ENCODE measurements around the gene NEDD4L. TPM values are rescaled to one million over a fixed set of nuclear protein-coding genes. Genes with fewer than 3 reads are reported as not detected.

Gene NEDD4L
- total RNA-seq, 2 donors from 2014 or later = 149 to 212 TPM

- DNase-seq = no peak
- Histone ChIP-seq H3K4me3 (no peak overlapping the region), H3K9ac (ENCODE audit: low read depth in 2 of 2, low read length in 2 of 2) (no peak overlapping the region), H3K4me1 (no peaks in the 10 kb centered on the region), H3K27ac (no peak overlapping the region), H3K27me3 (no peaks in the 10 kb centered on the region), H3K36me3 (no peaks in the 10 kb centered on the region), H3K9me3 (no peaks in the 10 kb centered on the region)
- no peak for TF ChIP-seq CTCF (IDR thresholded peaks at IDR 0.05)
- intact Hi-C loops (cut with DNase I) = no loop called here
These were observed 108.2 kb downstream of the NEDD4L start for GRCh38 chr18:58152216-58152615.

GRCh38 chr18:58152891-58153290, 108.9 kb downstream of the NEDD4L start:
- H3K4me3 ChIP-seq = no peak overlapping the region
- H3K36me3 ChIP-seq = no peaks in the 10 kb centered on the region
- intact Hi-C loops (cut with DNase I) = no loop called here
- no peak overlapping the region for H3K27ac ChIP-seq
- DNase-seq = no peak
- H3K9me3 ChIP-seq = no peaks in the 10 kb centered on the region
- TF ChIP-seq CTCF (IDR thresholded peaks at IDR 0.05) = no peak
- H3K9ac ChIP-seq (ENCODE audit: low read depth in 2 of 2, low read length in 2 of 2) = no peak overlapping the region
- H3K27me3 ChIP-seq = no peaks in the 10 kb centered on the region
- no peaks in the 10 kb centered on the region for H3K4me1 ChIP-seq

GRCh38 chr18:58156516-58156915, 112.5 kb downstream of the NEDD4L start:
- no peaks in the 10 kb centered on the region for H3K27me3 ChIP-seq
- no peak overlapping the region for H3K27ac ChIP-seq
- H3K9ac ChIP-seq (ENCODE audit: low read depth in 2 of 2, low read length in 2 of 2) = no peak overlapping the region
- TF ChIP-seq CTCF (IDR thresholded peaks at IDR 0.05) = no peak
- H3K36me3 ChIP-seq = no peaks in the 10 kb centered on the region
- no peak overlapping the region for H3K4me3 ChIP-seq
- peaks cover 5% of the 10 kb centered on the region for H3K4me1 ChIP-seq
- H3K9me3 ChIP-seq = no peaks in the 10 kb centered on the region
- DNase-seq = no peak
- intact Hi-C loops (cut with DNase I) = no loop called here

- H3K36me3 ChIP-seq = no peaks in the 10 kb centered on the region
- no peak for DNase-seq
- peaks cover 5% of the 10 kb centered on the region for H3K4me1 ChIP-seq
- TF ChIP-seq CTCF (IDR thresholded peaks at IDR 0.05) = no peak
- no peaks in the 10 kb centered on the region for H3K27me3 ChIP-seq
- H3K9me3 ChIP-seq = no peaks in the 10 kb centered on the region
- no peak overlapping the region for H3K27ac ChIP-seq
- intact Hi-C loops (cut with DNase I) = no loop called here
- H3K4me3 ChIP-seq = no peak overlapping the region
- H3K9ac ChIP-seq (ENCODE audit: low read depth in 2 of 2, low read length in 2 of 2) = no peak overlapping the region
These were observed 113.2 kb downstream of the NEDD4L start for GRCh38 chr18:58157237-58157636.

GRCh38 chr18:58158008-58158407, 114.0 kb downstream of the NEDD4L start:
- intact Hi-C loops (cut with DNase I) = no loop called here
- Histone ChIP-seq H3K9me3 (no peaks in the 10 kb centered on the region), H3K27ac (no peak overlapping the region), H3K27me3 (no peaks in the 10 kb centered on the region), H3K9ac (ENCODE audit: low read depth in 2 of 2, low read length in 2 of 2) (no peak overlapping the region), H3K4me3 (no peak overlapping the region), H3K36me3 (no peaks in the 10 kb centered on the region), H3K4me1 (peaks cover 5% of the 10 kb centered on the region)
- DNase-seq = no peak
- no peak for TF ChIP-seq CTCF (IDR thresholded peaks at IDR 0.05)

GRCh38 chr18:58158459-58158858, 114.4 kb downstream of the NEDD4L start:
- no peak for TF ChIP-seq CTCF (IDR thresholded peaks at IDR 0.05)
- H3K4me1 ChIP-seq = peaks cover 5% of the 10 kb centered on the region
- intact Hi-C loops (cut with DNase I) = no loop called here
- H3K27me3 ChIP-seq = no peaks in the 10 kb centered on the region
- no peaks in the 10 kb centered on the region for H3K36me3 ChIP-seq
- no peak overlapping the region for H3K27ac ChIP-seq
- H3K9ac ChIP-seq (ENCODE audit: low read depth in 2 of 2, low read length in 2 of 2) = no peak overlapping the region
- DNase-seq = no peak
- H3K9me3 ChIP-seq = no peaks in the 10 kb centered on the region
- no peak overlapping the region for H3K4me3 ChIP-seq

All from colonic mucosa (tissue), 4 donors.